OCI-LY7 (cell line): ENCODE data around the gene HLA-DPA1. TPM values are rescaled to one million over a fixed set of nuclear protein-coding genes. Genes with fewer than 3 reads are reported as not detected.

Experiments
- BruUV-seq: library from RNA; stranded (reverse); fragments of 400-500 nt; replicated peaks from 2 replicates; lab custom pipeline; 2021; lab: Mats Ljungman, UMichigan
- CTCF ChIA-PET: fragments of 300-600 bp; sonication (Branson Sonifier 250); formaldehyde crosslinking; loops from one replicate; lab custom pipeline; 2022; ENCODE audit warnings: antibody characterized with exemption; ENCODE audit not compliant: unreplicated experiment; lab: Charles Lee
- POLR2A ChIA-PET: fragments of 300-600 bp; sonication (Branson Sonifier 250); formaldehyde crosslinking; loops from one replicate; lab custom pipeline; 2022; ENCODE audit warnings: antibody characterized with exemption; lab: Charles Lee
- DNase-seq: peaks from one replicate; pipeline ENCODE4 v3.0.0-alpha.2; 2015; ENCODE audit warnings: low spot score
- H2AFZ ChIP-seq: fragments of 200-600 bp; sonication (generic), shearing (Covaris generic); 2 replicates; pipeline ENCODE4 v1.6.1; 2014; ENCODE audit warnings: mild to moderate bottlenecking, antibody characterized with exemption, low read length, moderate library complexity
- H3K27ac ChIP-seq: fragments of 200-600 bp; sonication (generic); 2 replicates; pipeline ENCODE4 v1.5.1; 2014; ENCODE audit warnings: mixed run types, low read depth, mild to moderate bottlenecking, moderate library complexity, low read length, inconsistent platforms; ENCODE audit not compliant: poor library complexity, severe bottlenecking
- H3K36me3 ChIP-seq: fragments of 200-600 bp; sonication (generic); 2 replicates; pipeline ENCODE4 v1.6.1; 2014; ENCODE audit warnings: mild to moderate bottlenecking, antibody characterized with exemption, low read length, moderate library complexity, mixed read lengths; ENCODE audit not compliant: insufficient read depth
- H3K4me1 ChIP-seq: fragments of 200-600 bp; sonication (generic); 2 replicates; pipeline ENCODE4 v1.5.1; 2014; ENCODE audit warnings: mild to moderate bottlenecking, low read length; ENCODE audit not compliant: insufficient read depth, poor library complexity, severe bottlenecking
- H3K4me2 ChIP-seq: fragments of 200-600 bp; sonication (generic); 2 replicates; pipeline ENCODE4 v1.6.1; 2014; ENCODE audit warnings: mild to moderate bottlenecking, low read length
- H3K4me3 ChIP-seq: fragments of 200-600 bp; sonication (generic); 2 replicates; pipeline ENCODE4 v1.5.1; 2014; ENCODE audit warnings: mild to moderate bottlenecking, low read depth, low read length; ENCODE audit not compliant: poor library complexity, severe bottlenecking
- H3K79me2 ChIP-seq: fragments of 200-600 bp; sonication (generic); 2 replicates; pipeline ENCODE4 v1.6.1; 2016; ENCODE audit warnings: low read depth, mild to moderate bottlenecking, low read length, moderate library complexity, mixed read lengths; ENCODE audit not compliant: insufficient read depth
- H3K9me2 ChIP-seq: fragments of 200-600 bp; sonication (generic); 2 replicates; pipeline ENCODE4 v1.6.1; 2016; ENCODE audit warnings: mild to moderate bottlenecking, low read length, mixed read lengths; ENCODE audit not compliant: insufficient read depth
- H3K9me3 ChIP-seq: fragments of 200-600 bp; sonication (generic); 2 replicates; pipeline ENCODE4 v1.6.1; 2014; ENCODE audit warnings: mild to moderate bottlenecking, mixed run types, low read length, mixed read lengths
- H4K20me1 ChIP-seq: fragments of 200-600 bp; sonication (generic); 2 replicates; pipeline ENCODE4 v1.6.1; 2014; ENCODE audit warnings: mild to moderate bottlenecking, antibody characterized with exemption, low read length, moderate library complexity, mixed read lengths; ENCODE audit not compliant: insufficient read depth
- EZH2phosphoT487 ChIP-seq: fragments of 200-600 bp; sonication (generic); IDR thresholded peaks from 2 replicates; pipeline ENCODE4 v1.6.1; 2018; ENCODE audit warnings: low read depth, borderline replicate concordance, mild to moderate bottlenecking, mixed run types, antibody characterized with exemption, low read length, moderate library complexity, mixed read lengths
- intact Hi-C: fragments of 100-400 bp; cut with micrococcal nuclease; formaldehyde crosslinking; loops from one replicate; pipeline ENCODE4 v1.10.0; 2022; ENCODE audit not compliant: unreplicated experiment
- total RNA-seq, 2 experiments: library from RNA; depleted of rRNA in 1 of 2; stranded (reverse); fragments of >200 nt in 1 of 2; shearing (Covaris generic) in 1 of 2; gene quantifications; 2 replicates each; pipeline ENCODE4 v1.2.3, GENCODE V29; 2014 to 2022
- TF ChIP-seq, protein P1 (sequence below): fragments of 200-600 bp; sonication (generic); conservative IDR thresholded peaks from 2 replicates; pipeline ENCODE4 v1.5.1; 2014; ENCODE audit warnings: mild to moderate bottlenecking, antibody characterized with exemption, low read length, moderate library complexity, mixed read lengths

Gene HLA-DPA1
- total RNA-seq, 2 experiments from 2014 or later = 253 to 388 TPM

DNA sequence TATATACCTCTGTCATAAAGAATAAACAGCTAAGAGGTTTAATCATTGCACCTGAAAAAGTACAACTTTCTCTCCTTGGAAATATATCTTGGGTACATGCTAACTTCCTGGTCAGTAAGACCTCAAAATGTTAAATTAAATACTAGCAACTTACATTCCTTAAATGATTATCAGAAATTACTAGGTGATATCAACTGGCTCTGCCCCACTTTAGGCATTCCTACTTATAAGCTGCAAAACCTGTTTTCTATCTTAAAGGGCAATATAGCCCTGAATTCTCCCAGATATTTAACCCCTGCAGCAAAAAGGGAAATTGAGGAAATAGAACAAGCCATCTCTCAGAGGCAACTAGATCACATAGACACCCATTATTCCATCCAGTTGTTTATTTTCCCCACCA is 20.8 kb downstream of the HLA-DPA1 start:
- peaks cover 7% of the 10 kb centered on the region for H3K4me1 ChIP-seq
- DNase-seq = no peak
- ChIA-PET POLR2A (interaction anchor here (0.9 to 1.7 kb wide), 2 partner anchors 21 to 23 kb away, joined by 3 to 6 read pairs; partner anchors contain the start of genes HLA-DPA1 and HLA-DPB1), CTCF (no interaction called here)
- no peak overlapping the region for H2AFZ ChIP-seq
- no peak overlapping the region for H3K4me3 ChIP-seq
- H3K9me2 ChIP-seq = no peaks in the 10 kb centered on the region
- TF ChIP-seq EZH2phosphoT487 = no peak
- TF ChIP-seq, protein P1, sequence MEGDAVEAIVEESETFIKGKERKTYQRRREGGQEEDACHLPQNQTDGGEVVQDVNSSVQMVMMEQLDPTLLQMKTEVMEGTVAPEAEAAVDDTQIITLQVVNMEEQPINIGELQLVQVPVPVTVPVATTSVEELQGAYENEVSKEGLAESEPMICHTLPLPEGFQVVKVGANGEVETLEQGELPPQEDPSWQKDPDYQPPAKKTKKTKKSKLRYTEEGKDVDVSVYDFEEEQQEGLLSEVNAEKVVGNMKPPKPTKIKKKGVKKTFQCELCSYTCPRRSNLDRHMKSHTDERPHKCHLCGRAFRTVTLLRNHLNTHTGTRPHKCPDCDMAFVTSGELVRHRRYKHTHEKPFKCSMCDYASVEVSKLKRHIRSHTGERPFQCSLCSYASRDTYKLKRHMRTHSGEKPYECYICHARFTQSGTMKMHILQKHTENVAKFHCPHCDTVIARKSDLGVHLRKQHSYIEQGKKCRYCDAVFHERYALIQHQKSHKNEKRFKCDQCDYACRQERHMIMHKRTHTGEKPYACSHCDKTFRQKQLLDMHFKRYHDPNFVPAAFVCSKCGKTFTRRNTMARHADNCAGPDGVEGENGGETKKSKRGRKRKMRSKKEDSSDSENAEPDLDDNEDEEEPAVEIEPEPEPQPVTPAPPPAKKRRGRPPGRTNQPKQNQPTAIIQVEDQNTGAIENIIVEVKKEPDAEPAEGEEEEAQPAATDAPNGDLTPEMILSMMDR = no peak
- intact Hi-C loops = no loop called here
- H3K79me2 ChIP-seq = no peaks in the 10 kb centered on the region
- no peak overlapping the region for H3K27ac ChIP-seq
- H4K20me1 ChIP-seq = no peaks in the 10 kb centered on the region
- peaks cover 17% of the 10 kb centered on the region; the same call in 1 of the 2 replicates for H3K9me3 ChIP-seq
- H3K36me3 ChIP-seq = no peaks in the 10 kb centered on the region
- BruUV-seq = no TSS peak
- no peak overlapping the region for H3K4me2 ChIP-seq

- Histone ChIP-seq H3K4me3 (no peak overlapping the region), H3K9me2 (no peaks in the 10 kb centered on the region), H4K20me1 (no peaks in the 10 kb centered on the region), H3K27ac (no peak overlapping the region), H3K4me2 (no peak overlapping the region), H2AFZ (no peak overlapping the region), H3K36me3 (no peaks in the 10 kb centered on the region), H3K4me1 (peaks cover 3% of the 10 kb centered on the region), H3K79me2 (no peaks in the 10 kb centered on the region), H3K9me3 (peaks cover 18% of the 10 kb centered on the region; the same call in 1 of the 2 replicates)
- TF ChIP-seq EZH2phosphoT487 = no peak
- TF ChIP-seq, protein P1 = no peak
- ChIA-PET CTCF (interaction anchor here (0.9 to 1.4 kb wide), 3 partner anchors 14 to 99 kb away, joined by 3 read pairs; no protein-coding TSS in a partner anchor), POLR2A (interaction anchor here (0.7 to 2.6 kb wide), 2 partner anchors 20 to 22 kb away, joined by 3 to 12 read pairs; no protein-coding TSS in a partner anchor)
- no peak for DNase-seq
- BruUV-seq = no TSS peak
- intact Hi-C loops = no loop called here
These were observed 23.2 kb downstream of the HLA-DPA1 start for GRCh38 chr6:33050014-33050810.
